ENCODE measurements around the gene NLRP8. TPM values are rescaled to one million over a fixed set of nuclear protein-coding genes. Genes with fewer than 3 reads are reported as not detected.

Gene NLRP8
- total and polyA plus RNA-seq, 4 donors, result not detected

GRCh38 chr19:55990831-55991230 lies 43.2 kb downstream of the NLRP8 start (continued):
- TF ChIP-seq FOXA1 (IDR thresholded peaks at IDR 0.05) (no peak), NR2F2 (IDR thresholded peaks at IDR 0.05) (no peak), ATF3 (IDR thresholded peaks at IDR 0.05) (no peak), SP1 (IDR thresholded peaks at IDR 0.05) (no peak), FOXA2 (IDR thresholded peaks at IDR 0.05) (no peak), HNF4G (IDR thresholded peaks at IDR 0.05) (no peak), JUND (IDR thresholded peaks at IDR 0.05) (no peak), RAD21 (IDR thresholded peaks at IDR 0.05) (no peak), GABPA (IDR thresholded peaks at IDR 0.05 in 1 of 2, conservative IDR thresholded peaks at IDR 0.05 in 1 of 2) (no peak)

GRCh38 chr19:55993492-55993891 lies 45.9 kb downstream of the NLRP8 start:
- no peak for DNase-seq (ENCODE audit: low spot score)
- Histone ChIP-seq H3K9ac (ENCODE audit: low read depth in 1 of 2, low read length in 2 of 2) (no peak overlapping the region), H3K27ac (ENCODE audit: low read depth in 1 of 2, low read length in 2 of 2) (no peak overlapping the region), H3K4me1 (ENCODE audit: control insufficient read depth in 4 of 4, insufficient read depth in 4 of 4, low read length in 3 of 4) (no peaks in the 10 kb centered on the region), H3K4me3 (ENCODE audit: low read depth in 1 of 3, low read length in 3 of 3) (no peak overlapping the region), H3K36me3 (ENCODE audit: control insufficient read depth in 4 of 4, insufficient read depth in 3 of 4, low read depth in 1 of 4, low read length in 3 of 4) (no peaks in the 10 kb centered on the region), H3K9me3 (ENCODE audit: control insufficient read depth in 4 of 4, low read length in 3 of 4) (peaks cover 0 to 8% (median 3%) of the 10 kb centered on the region in 4 donors), H3K27me3 (ENCODE audit: control insufficient read depth in 4 of 4, insufficient read depth in 4 of 4, low read length in 3 of 4) (no peaks in the 10 kb centered on the region)
- 36% methylated on average over 1 of the region's 1 CpG for WGBS
- no peak for TF ChIP-seq ATF3 (IDR thresholded peaks at IDR 0.05)
- no peak for TF ChIP-seq MAX (IDR thresholded peaks at IDR 0.05)
- no peak for TF ChIP-seq YY1 (IDR thresholded peaks at IDR 0.05)
- no peak for TF ChIP-seq EGR1 (IDR thresholded peaks at IDR 0.05; ENCODE audit: low read depth in 2 of 2)
- TF ChIP-seq FOXA1 (IDR thresholded peaks at IDR 0.05), result no peak
- no peak for TF ChIP-seq NR2F2 (IDR thresholded peaks at IDR 0.05)
- TF ChIP-seq JUND (IDR thresholded peaks at IDR 0.05), result no peak

GRCh38 chr19:56014765-56015164 lies 67.1 kb downstream of the NLRP8 start:
- no peak overlapping the region for H3K27ac ChIP-seq (ENCODE audit: low read depth in 1 of 2, low read length in 2 of 2)
- no peaks in the 10 kb centered on the region for H3K4me1 ChIP-seq (ENCODE audit: control insufficient read depth in 4 of 4, insufficient read depth in 4 of 4, low read length in 3 of 4)
- no peaks in the 10 kb centered on the region for H3K36me3 ChIP-seq (ENCODE audit: control insufficient read depth in 4 of 4, insufficient read depth in 3 of 4, low read depth in 1 of 4, low read length in 3 of 4)
- H3K4me3 ChIP-seq (ENCODE audit: low read depth in 1 of 3, low read length in 3 of 3), result no peak overlapping the region
- H3K9me3 ChIP-seq (ENCODE audit: control insufficient read depth in 4 of 4, low read length in 3 of 4), result peaks cover 2 to 10% (median 5%) of the 10 kb centered on the region in 4 donors
- TF ChIP-seq RAD21 (IDR thresholded peaks at IDR 0.05) (no peak), RXRA (IDR thresholded peaks at IDR 0.05) (no peak), YY1 (IDR thresholded peaks at IDR 0.05) (no peak), HNF4G (IDR thresholded peaks at IDR 0.05) (no peak), REST (IDR thresholded peaks at IDR 0.05) (no peak), CTCF (IDR thresholded peaks at IDR 0.05; ENCODE audit: low read depth, low read length, missing input control) (no peak), SP1 (IDR thresholded peaks at IDR 0.05) (no peak)
- H3K9ac ChIP-seq (ENCODE audit: low read depth in 1 of 2, low read length in 2 of 2), result no peak overlapping the region
- no peaks in the 10 kb centered on the region for H3K27me3 ChIP-seq (ENCODE audit: control insufficient read depth in 4 of 4, insufficient read depth in 4 of 4, low read length in 3 of 4)
- no peak for DNase-seq (ENCODE audit: low spot score)
- 45% methylated on average over 1 of the region's 1 CpG for WGBS
